GM21367 (cell line): Measurements from ENCODE around the gene TBX2.

Experiments
- ATAC-seq: cut with Tn5 transposase; IDR thresholded peaks from one replicate; pipeline ENCODE4 v1.9.1; 2021; ENCODE audit not compliant: unreplicated experiment

The TBX2 gene

GRCh38 chr17:61412143-61412859 is 12.7 kb downstream of the TBX2 start:
- peak; percentile 60 for ATAC-seq

- no peak for ATAC-seq
Measured at GRCh38 chr17:61412860-61413660, 13.4 kb downstream of the TBX2 start.

- no peak for ATAC-seq
Measured at GRCh38 chr17:61413661-61414126, 14.1 kb downstream of the TBX2 start.

DNA sequence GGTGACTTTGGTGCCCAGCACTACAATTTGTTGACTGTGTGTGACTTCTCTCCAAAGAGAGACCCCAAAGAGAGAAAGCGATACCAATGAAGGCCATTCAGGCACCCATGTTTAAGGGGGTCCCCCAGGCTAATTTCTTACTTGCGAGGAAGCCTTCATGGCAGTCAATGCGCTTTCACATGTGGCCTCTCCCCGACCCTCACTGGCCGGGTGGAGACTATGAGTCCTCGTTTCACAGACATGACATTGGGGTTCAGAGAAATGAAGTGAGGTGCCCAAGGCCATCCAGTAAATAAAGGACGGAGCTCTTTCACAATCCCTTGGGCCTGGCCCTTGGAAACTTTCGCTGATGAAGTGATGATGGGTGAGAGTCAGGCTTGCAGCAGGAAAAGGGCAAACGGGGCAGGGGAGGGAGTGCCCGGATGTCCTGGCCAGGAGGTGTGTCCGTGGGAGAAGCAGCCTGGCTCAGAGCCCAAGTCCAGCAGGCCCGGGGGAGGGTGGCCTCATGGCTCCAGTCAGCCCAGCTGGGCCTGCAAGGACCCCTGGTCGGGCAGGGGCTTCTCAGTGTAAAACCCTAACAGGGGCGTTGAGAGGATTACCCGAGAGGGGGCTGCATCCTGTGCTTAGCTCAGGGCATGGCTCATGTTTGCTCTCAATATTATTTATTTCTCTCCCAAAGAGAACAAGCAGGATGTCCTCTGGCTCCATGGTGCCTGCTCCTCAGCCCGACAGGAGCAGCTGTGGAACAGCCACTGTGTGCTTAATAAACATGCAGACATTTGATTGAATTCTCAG is 14.7 kb downstream of the TBX2 start:
- ATAC-seq = no peak

- no peak for ATAC-seq
Measured at GRCh38 chr17:61414936-61415251, 15.3 kb downstream of the TBX2 start.

DNA sequence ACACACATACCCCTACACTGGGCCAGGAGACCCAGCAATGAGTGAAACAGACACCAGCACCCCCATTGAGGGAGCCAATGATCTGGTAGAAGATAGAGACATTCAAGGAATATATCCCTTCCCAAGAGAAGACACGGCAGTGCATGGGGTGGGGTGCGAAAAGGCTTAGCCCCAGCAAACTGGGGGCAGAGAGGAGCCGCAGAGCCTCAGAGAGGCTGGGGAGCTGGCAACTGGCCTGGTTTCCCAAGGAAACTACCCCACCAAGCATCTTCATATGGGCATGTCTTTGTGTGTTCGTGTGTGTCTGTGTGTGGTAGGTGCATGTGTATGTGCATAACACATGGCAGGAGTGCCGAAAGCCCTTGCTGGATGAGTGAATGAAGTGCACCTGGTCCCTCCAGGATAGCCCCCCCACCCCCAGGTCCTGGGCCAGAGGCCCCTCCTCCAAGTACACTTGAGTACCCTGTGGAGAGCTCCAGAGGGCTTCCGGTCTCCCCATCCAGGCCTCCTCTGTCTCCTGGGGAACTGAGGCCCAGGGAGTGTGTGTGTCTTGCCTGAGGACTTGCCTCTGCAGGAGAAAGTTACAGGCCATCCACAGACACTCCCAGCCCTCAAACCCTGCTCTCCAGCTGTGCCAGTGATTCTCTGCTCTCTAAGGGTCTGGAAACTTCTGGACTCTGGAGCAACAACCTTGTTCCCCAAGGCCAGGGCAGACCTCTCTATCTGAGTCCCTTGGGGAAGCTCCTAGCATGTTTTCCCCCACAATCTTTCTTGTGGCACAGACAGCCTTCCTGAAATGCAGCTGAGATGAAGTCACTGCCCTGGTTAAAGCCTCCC is 15.9 kb downstream of the TBX2 start:
- ATAC-seq = no peak

- ATAC-seq = no peak
Measured at GRCh38 chr17:61416211-61416539, 16.5 kb downstream of the TBX2 start.

DNA sequence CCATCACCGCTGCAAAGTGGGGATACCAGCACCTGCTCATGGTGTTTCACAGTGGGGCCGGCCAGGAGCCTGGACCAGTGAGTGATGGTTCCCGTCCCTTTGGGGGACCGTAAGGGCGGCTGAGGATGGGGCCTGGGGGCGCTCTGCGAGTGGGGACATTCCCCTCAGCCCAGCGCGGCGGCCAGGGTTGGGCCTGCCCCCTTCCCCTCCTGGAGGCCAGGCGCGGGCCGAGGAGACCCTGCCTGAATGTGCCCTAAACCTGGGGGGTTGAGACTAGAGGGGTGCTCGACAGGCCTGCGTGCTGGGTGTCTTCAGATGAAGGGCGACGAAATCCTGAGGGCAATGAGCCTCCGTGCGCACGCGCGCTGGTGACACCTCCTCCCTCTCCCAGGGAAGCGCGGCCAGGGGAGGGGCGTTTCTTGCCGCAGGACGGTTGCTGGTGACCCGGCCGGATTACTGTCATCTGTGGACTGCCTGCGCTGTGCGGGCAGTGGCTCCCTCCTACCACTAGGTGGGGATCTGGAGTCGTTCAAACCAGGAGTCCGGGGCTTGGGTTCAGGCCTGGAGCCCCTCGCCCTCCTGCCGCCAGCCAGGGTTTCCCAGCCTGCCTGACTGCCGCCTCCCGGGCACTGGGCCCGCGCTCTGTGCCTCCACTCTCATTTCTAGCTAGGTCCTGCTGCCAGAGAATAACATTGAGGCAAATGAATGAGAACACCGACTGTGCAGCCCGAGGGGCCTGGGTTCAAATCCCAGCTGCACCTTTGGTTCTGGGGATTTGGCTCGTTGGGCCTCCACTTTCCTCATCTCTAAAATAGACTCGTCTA is 17.1 kb downstream of the TBX2 start:
- ATAC-seq = no peak

- ATAC-seq = no peak
Measured at GRCh38 chr17:61418449-61418848, 18.8 kb downstream of the TBX2 start.

DNA sequence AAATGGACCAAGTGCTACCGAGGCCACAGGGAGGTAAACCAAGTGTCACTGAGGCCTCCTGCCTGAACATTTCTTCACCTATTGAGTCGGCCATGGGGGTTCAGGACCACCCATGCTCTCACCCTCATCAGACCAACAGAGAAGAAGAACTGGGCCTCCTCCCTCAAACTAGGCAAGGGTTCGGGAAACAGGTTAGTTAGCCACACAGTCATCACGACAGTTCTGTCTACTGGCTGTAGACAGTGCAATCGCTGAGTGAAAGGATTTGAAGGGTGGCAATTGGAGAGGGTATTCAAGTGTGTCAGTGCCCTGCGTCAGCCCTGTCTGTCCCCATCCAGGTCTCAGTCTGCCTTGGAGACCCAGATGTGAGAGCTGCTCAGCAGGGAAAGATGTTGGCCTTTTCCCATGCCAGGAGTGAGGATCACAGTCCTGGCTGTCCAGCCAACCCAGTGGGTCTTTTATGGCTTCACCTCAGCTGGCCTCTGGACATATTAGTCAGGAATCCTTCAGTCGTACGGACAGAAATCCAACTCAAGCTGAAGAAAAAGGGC is 19.9 kb downstream of the TBX2 start:
- no peak for ATAC-seq

DNA sequence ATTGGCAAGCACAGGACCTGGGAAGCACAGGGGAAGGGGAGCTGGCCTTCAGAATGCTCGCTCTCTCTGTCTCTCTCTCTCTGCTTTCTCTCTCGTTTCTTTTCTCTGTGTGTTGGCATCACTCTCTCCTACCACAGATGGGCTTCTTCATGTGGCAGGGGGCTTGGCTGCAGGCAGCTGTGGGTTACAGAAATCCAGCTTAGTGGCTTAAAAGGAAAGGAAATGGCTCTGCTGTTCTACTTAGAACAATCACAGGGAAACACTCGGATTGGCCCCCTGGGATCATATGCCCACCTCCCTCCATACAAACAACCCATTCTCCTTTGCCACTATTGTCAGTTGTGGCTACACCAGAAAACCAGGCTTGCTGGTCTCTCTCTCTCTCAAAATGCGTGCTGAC is 20.4 kb downstream of the TBX2 start:
- ATAC-seq = no peak

GRCh38 chr17:61420745-61421398 is 21.2 kb downstream of the TBX2 start:
- no peak for ATAC-seq

DNA sequence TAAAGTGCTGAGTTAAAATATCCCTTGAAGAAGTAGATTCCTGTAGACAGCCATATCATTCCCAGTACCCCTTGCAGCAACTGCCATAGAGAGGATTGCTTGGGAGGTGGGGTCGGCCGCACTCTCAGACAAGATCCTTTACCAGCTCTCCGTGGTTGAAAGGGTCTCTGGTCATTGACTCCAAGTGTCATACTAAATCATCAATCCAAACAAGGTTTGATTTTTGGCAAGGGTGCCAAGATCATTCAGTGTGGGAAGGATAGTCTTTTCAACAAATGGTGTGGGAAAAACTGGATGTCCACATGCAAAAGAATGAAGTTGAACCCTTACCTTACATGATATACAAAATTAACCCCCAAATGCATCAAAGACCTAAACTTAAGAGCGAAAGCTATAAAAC is 21.8 kb downstream of the TBX2 start:
- ATAC-seq = no peak

- ATAC-seq = no peak
Measured at GRCh38 chr17:61422116-61422799, 22.6 kb downstream of the TBX2 start.

DNA sequence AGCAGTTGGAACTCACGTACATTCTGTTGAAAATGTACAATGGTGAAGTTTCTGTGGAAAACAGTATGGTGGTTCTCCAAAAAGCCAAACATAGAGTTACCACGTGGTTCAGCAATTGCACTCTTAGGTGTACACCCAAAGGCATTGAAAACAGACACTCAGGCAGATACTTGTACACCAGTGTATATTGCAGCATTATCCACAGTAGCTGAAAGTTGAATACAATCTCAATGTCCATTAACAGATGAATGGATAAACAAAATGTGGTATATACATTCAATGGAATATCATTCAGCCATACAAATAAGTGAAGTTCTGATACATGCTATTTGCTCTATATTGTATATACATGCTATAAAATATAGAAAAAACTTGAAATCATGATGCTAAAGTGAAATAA is 23.2 kb downstream of the TBX2 start:
- ATAC-seq = no peak

DNA sequence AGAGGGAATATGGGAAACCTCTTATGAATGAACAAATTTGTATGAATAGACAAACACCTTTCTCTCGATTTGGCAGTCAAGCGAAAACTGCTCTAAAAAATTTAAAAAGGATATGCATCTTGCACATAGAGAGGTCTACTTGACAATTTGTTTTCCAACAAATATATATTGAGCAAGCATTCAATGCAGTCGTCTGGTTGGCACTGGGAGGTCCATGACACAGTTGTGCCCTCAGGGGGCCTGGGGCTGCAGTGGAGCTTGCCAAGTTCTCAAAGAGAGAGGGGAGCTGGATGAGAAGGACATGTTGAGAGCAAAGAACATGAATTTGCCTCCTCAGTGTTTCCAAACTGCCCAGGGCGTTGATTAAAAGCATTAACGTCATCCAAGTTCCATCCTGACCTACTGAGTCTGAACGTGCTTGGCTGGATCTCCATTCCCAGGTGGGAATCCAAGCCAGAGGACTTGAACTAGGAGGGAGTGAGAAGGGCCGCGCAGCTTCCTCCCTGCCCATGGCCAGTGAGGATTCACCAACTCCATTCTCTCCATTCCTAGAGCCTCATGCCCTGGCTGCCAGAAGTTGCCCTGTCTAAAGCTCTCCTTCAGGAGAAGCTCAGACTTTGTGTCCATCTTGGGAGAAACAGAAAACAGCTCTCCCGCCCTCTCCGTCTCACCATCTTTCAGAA is 24.5 kb downstream of the TBX2 start:
- no peak for ATAC-seq

DNA sequence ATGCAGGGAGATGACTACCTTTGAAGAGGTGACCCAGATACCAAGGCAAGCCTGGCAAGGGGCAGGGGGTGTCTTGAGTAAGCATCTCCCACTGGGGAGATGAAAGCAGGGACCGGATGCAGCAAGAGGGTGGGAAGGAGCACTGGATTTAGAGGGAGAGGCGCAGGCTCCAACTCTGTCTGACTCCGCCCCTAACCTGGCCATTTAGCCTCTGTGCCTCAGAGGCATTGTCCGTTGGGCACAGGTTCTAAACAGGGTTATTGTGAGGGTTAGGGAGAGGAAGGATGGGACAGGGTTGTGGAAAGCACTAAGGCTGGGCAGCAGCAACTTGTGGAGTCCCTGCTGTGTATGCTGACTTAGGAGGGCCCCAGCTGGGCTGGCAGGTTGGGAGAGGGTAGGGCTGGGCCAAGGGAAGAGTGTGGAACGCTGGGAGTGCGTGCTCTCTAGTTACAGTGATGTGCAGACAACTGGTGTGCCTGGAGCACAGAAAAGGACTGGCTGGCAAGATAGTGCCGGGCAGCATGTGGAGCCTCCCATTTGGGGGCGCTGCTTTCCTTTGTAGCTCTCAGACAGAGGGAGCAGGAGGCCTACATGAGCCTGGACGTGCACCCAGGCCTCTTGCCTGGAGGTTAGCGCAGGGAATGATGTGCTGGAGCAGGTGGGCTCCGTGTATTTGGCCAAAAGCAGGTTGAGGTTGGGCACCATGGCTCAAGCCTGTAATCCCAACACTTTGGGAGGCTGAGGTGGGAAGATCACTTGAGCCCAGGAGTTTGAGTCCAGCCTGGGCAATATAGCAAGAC is 26.2 kb downstream of the TBX2 start:
- ATAC-seq = no peak
